RWPE2 (cell line): ENCODE results near the gene SERTAD2.

Experiments used
- ATAC-seq: fragments of 200-7000 bp; cut with Tn5 transposase; 3 replicates; pipeline ENCODE4 v1.9.1; 2021; ENCODE audit warnings: low read depth
- DNase-seq: peaks from one replicate; pipeline ENCODE4 v3.0.0-alpha.2; 2020; ENCODE audit warnings: low spot score
- H3K27ac ChIP-seq: fragments of 450-650 bp; 2 replicates; pipeline ENCODE4 v1.5.1; 2017; ENCODE audit warnings: mild to moderate bottlenecking; ENCODE audit not compliant: poor library complexity, severe bottlenecking
- H3K27me3 ChIP-seq: fragments of 250-450 bp; sonication (Bioruptor Pico); 2 replicates; pipeline ENCODE4 v1.5.1; 2021; ENCODE audit warnings: mild to moderate bottlenecking, moderate library complexity; ENCODE audit not compliant: insufficient read depth, poor library complexity, severe bottlenecking
- H3K36me3 ChIP-seq: fragments of 250-450 bp; sonication (Bioruptor Pico); 2 replicates; pipeline ENCODE4 v1.5.1; 2020; ENCODE audit warnings: low read depth, mild to moderate bottlenecking, moderate library complexity
- H3K4me1 ChIP-seq: fragments of 250-450 bp; sonication (Bioruptor Pico); 2 replicates; pipeline ENCODE4 v1.5.1; 2021; ENCODE audit warnings: mild to moderate bottlenecking, moderate library complexity; ENCODE audit not compliant: insufficient read depth, poor library complexity, severe bottlenecking
- H3K4me3 ChIP-seq: fragments of 250-450 bp; sonication (Bioruptor Pico); 2 replicates; pipeline ENCODE4 v1.5.1; 2021; ENCODE audit warnings: mild to moderate bottlenecking, moderate library complexity; ENCODE audit not compliant: severe bottlenecking
- H3K9me3 ChIP-seq: fragments of 250-450 bp; sonication (Bioruptor Pico); 2 replicates; pipeline ENCODE4 v1.5.1; 2021; ENCODE audit warnings: mild to moderate bottlenecking, moderate library complexity; ENCODE audit not compliant: severe bottlenecking
- CTCF ChIP-seq: fragments of 450-650 bp; IDR thresholded peaks from one replicate; pipeline ENCODE4 v1.5.1; 2017; ENCODE audit warnings: mild to moderate bottlenecking, moderate library complexity; ENCODE audit not compliant: poor library complexity, severe bottlenecking

The SERTAD2 gene

GRCh38 chr2:64672708-64673107 lies 19.0 kb upstream of the SERTAD2 start:
- Histone ChIP-seq H3K27me3 (no peaks in the 10 kb centered on the region), H3K36me3 (no peaks in the 10 kb centered on the region), H3K9me3 (no peaks in the 10 kb centered on the region), H3K4me3 (no peak overlapping the region), H3K4me1 (no peaks in the 10 kb centered on the region), H3K27ac (no peak overlapping the region)
- no peak for TF ChIP-seq CTCF
- ATAC-seq: no peak
- no peak for DNase-seq

DNA sequence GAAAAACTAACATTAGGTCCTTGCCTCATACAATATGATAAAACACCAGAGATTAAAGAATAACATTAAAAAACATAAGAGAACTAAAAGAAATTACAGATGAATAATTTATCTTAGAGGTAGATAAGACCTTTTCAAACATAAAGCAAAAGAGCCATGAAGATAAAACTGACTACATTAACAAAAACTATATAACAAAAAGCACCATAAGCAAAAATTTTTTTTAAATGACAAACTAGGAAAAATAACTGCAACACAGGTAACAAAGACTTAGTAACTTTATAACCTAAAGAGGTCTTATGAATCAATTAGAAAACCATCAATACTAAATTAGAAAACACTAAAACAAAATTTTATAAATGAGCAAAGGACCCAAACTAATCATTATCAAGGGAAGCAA lies 16.3 kb upstream of the SERTAD2 start:
- no peak for DNase-seq
- Histone ChIP-seq H3K27me3 (no peaks in the 10 kb centered on the region), H3K4me1 (no peaks in the 10 kb centered on the region), H3K9me3 (no peaks in the 10 kb centered on the region), H3K27ac (no peak overlapping the region), H3K36me3 (no peaks in the 10 kb centered on the region), H3K4me3 (no peak overlapping the region)
- no peak for ATAC-seq
- TF ChIP-seq CTCF: no peak

DNA sequence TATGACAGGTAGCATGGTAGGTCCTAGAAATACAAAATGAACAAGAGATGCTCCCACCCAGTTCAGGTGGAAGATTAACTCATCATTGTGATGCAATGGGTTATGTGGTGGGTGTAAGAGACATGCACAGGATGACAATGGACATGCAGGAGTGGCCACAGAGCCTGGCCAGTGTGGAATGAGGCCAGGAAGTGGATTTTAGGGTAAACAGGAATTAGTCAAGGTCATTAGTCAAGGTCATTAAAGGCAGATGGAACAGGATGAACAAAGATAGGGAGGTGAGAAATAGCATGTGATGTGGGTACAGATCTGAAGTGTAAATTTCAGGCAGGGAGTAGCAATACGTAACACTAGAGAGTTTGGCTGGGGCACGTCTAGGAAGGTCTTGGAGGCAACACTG lies 15.6 kb upstream of the SERTAD2 start:
- no peak overlapping the region for H3K4me3 ChIP-seq
- H3K9me3 ChIP-seq: no peaks in the 10 kb centered on the region
- H3K27me3 ChIP-seq: no peaks in the 10 kb centered on the region
- TF ChIP-seq CTCF: no peak
- no peaks in the 10 kb centered on the region for H3K4me1 ChIP-seq
- DNase-seq (no peak), ATAC-seq (no peak)
- H3K36me3 ChIP-seq: no peaks in the 10 kb centered on the region
- H3K27ac ChIP-seq: no peak overlapping the region

DNA sequence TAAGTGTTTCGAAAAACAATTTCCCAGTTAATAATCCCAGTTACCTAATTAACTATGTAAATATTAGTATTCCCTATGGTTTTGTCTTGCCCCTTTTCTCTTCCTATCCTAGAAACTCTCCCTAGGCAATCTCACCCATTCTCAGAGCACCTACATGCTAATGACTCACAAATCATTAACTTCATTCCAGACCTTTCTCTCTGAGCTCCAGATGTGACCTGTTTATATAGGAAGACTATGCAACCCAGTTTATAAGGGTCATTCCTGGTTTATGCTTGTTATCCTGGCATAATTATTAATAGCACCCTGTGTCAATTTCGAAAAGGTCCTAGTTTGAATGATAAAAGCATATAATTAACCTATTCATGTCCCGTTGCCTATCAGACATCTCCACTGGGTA lies 14.8 kb upstream of the SERTAD2 start:
- H3K27ac ChIP-seq: no peak overlapping the region
- no peaks in the 10 kb centered on the region for H3K9me3 ChIP-seq
- ATAC-seq (no peak), DNase-seq (no peak)
- H3K4me1 ChIP-seq: no peaks in the 10 kb centered on the region
- TF ChIP-seq CTCF: no peak
- no peaks in the 10 kb centered on the region for H3K27me3 ChIP-seq
- H3K36me3 ChIP-seq: no peaks in the 10 kb centered on the region
- H3K4me3 ChIP-seq: no peak overlapping the region

DNA sequence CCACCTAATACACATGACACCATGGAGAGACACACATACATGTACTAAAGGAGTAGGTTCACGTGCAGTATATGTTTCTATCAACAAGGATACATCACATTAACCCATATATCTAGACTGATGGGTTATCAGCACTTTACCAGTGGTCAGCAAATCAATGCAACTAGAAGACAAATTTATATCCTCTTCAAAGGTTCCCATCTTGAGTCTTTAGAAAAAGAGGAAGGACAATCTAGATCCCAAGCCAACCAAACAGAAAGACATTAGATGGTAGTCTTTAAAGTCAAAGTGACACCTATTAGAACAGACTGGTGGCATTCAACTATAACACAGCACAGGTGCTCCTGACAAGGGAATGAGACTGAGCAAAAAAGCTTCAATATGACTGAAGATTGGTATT lies 13.8 kb upstream of the SERTAD2 start:
- Histone ChIP-seq H3K36me3 (no peaks in the 10 kb centered on the region), H3K4me3 (no peak overlapping the region), H3K27ac (no peak overlapping the region), H3K9me3 (no peaks in the 10 kb centered on the region), H3K4me1 (peaks cover under 1% of the 10 kb centered on the region), H3K27me3 (no peaks in the 10 kb centered on the region)
- no peak for TF ChIP-seq CTCF
- DNase-seq: no peak
- ATAC-seq: no peak
